Keratinocyte (primary cell): Measurements from ENCODE around the gene LGR4. TPM values are rescaled to one million over a fixed set of nuclear protein-coding genes. Genes with fewer than 3 reads are reported as not detected.

Experiments
- DNase-seq: peaks from one replicate; pipeline ENCODE4 v3.0.0-alpha.2; 2011; ENCODE audit warnings: low read depth, missing footprints, low spot score
- FAIRE-seq: peaks from 2 replicates; lab custom pipeline; 2011; peaks lifted over from hg19 to GRCh38; lab: Jason Lieb, UNC
- H2AFZ ChIP-seq: 2 replicates; pipeline ENCODE4 v1.6.0; 2012; ENCODE audit warnings: low read length, control low read depth, inconsistent platforms; ENCODE audit not compliant: control insufficient read depth
- H3K27ac ChIP-seq: 2 replicates; pipeline ENCODE4 v1.5.1; 2011; ENCODE audit warnings: low read length; ENCODE audit not compliant: control insufficient read depth, insufficient read depth
- H3K27me3 ChIP-seq: 3 replicates; pipeline ENCODE4 v1.6.0; 2011; ENCODE audit warnings: low read length; ENCODE audit not compliant: control insufficient read depth, insufficient read depth; ENCODE audit errors: extremely low read depth
- H3K36me3 ChIP-seq, 2 experiments: 2 replicates in 1 of 2; 3 replicates in 1 of 2; pipeline ENCODE4 v1.5.1; 2011; ENCODE audit warnings: low read length in 2 of 2, mild to moderate bottlenecking in 1 of 2; ENCODE audit not compliant: control insufficient read depth in 2 of 2, insufficient read depth in 2 of 2; ENCODE audit errors: extremely low read depth in 1 of 2
- H3K4me1 ChIP-seq: 3 replicates; pipeline ENCODE4 v1.5.1; 2011; ENCODE audit warnings: low read length; ENCODE audit not compliant: control insufficient read depth, insufficient read depth; ENCODE audit errors: extremely low read depth
- H3K4me2 ChIP-seq: 3 replicates; pipeline ENCODE4 v1.6.0; 2011; ENCODE audit warnings: low read depth, low read length; ENCODE audit not compliant: control insufficient read depth, insufficient read depth; ENCODE audit errors: extremely low read depth
- H3K4me3 ChIP-seq, 3 experiments: fragments of 200-600 bp in 1 of 3; sonication (generic) in 1 of 3; 2 replicates in 2 of 3; 3 replicates in 1 of 3; pipeline ENCODE4 v1.5.1; 2011 to 2016; ENCODE audit warnings: low read length in 3 of 3, mild to moderate bottlenecking in 3 of 3, control low read depth in 2 of 3, inconsistent platforms in 1 of 3, low read depth in 1 of 3, mixed read lengths in 1 of 3, mixed run types in 1 of 3, moderate library complexity in 1 of 3; ENCODE audit not compliant: control insufficient read depth in 2 of 3, insufficient read depth in 2 of 3; ENCODE audit errors: extremely low read depth in 1 of 3
- H3K79me2 ChIP-seq: 2 replicates; pipeline ENCODE4 v1.6.0; 2012; ENCODE audit warnings: low read length; ENCODE audit not compliant: control insufficient read depth, insufficient read depth
- H3K9ac ChIP-seq: 3 replicates; pipeline ENCODE4 v1.6.0; 2011; ENCODE audit warnings: low read length; ENCODE audit not compliant: control insufficient read depth, insufficient read depth; ENCODE audit errors: extremely low read depth
- H3K9me1 ChIP-seq: 3 replicates; pipeline ENCODE4 v1.6.0; 2011; ENCODE audit warnings: low read length; ENCODE audit not compliant: control insufficient read depth, insufficient read depth; ENCODE audit errors: extremely low read depth
- H3K9me3 ChIP-seq: 2 replicates; pipeline ENCODE4 v1.5.1; 2012; ENCODE audit warnings: low read depth, low read length; ENCODE audit not compliant: control insufficient read depth
- H4K20me1 ChIP-seq: 3 replicates; pipeline ENCODE4 v1.6.0; 2011; ENCODE audit warnings: low read length; ENCODE audit not compliant: control insufficient read depth, insufficient read depth; ENCODE audit errors: extremely low read depth
- CTCF ChIP-seq, 3 experiments: IDR thresholded peaks in 1 of 3; conservative IDR thresholded peaks in 1 of 3; optimal IDR thresholded peaks in 1 of 3; 2 replicates in 2 of 3; 3 replicates in 1 of 3; pipeline versions ENCODE3 to v1.5.1; 2011; ENCODE audit warnings: low read length in 3 of 3, mild to moderate bottlenecking in 3 of 3, moderate library complexity in 2 of 3, control low read depth in 1 of 3, inconsistent platforms in 1 of 3; ENCODE audit not compliant: insufficient read depth in 2 of 3; ENCODE audit errors: extremely low read depth in 1 of 3
- EZH2 ChIP-seq: IDR thresholded peaks from one replicate; pipeline ENCODE4 v1.6.1; 2012; ENCODE audit warnings: inconsistent platforms, mild to moderate bottlenecking, low read length, moderate library complexity
- dilution Hi-C: fragments of 300-500 bp; cut with MboI; formaldehyde crosslinking; loops from one replicate; pipeline ENCODE4 v1.7.0; 2020; ENCODE audit warnings: low sequenced_read_pairs; ENCODE audit not compliant: extremely low pct_ligation_motif_present
- polyA plus RNA-seq, 5 experiments: library from polyadenylated mRNA; depleted of rRNA in 3 of 5; stranded (reverse) in 3 of 5; stranded (forward) in 1 of 5; unstranded in 1 of 5; fragments of >200 nt; gene quantifications; 1 replicate in 1 of 5; 2 replicates in 3 of 5; 3 replicates in 1 of 5; pipeline versions ENCODE4 v1.2.1 to v1.2.3, GENCODE V29; 2011 to 2012; ENCODE audit warnings: missing spikeins in 2 of 5, low read depth in 1 of 5, low replicate concordance in 1 of 5
- small RNA-seq, 3 experiments: library from RNA; depleted of rRNA; stranded (forward); fragments of <200 nt; gene quantifications; one replicate each; pipeline ENCODE3, GENCODE V24; 2012; ENCODE audit warnings: low read depth in 3 of 3, low replicate concordance in 1 of 3; ENCODE audit not compliant: insufficient read length in 3 of 3

The LGR4 gene
- polyA plus RNA-seq, 1 donor (not counting 4 experiments of a cell fraction or from before 2014, with no cell fraction given), result 49.7 TPM

DNA sequence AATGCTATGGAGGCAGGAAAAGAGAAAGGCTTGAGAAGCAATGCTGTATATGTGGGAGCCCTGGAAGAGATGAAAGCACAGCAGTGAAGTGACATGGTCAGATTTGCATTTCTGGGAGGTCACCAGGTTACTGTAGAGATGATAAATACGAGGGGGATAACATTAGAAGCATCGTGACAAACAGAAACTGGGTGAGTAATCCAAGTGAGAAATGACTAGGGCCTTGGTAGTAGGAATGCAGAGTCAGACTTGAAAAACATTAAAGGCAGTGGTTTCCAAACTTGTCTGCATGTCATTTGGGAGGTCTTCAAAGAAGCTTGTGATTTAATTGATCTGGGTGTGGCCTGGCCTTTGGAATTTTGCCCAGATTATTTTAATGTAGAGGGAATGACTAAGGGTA, 153.5 kb downstream of the LGR4 start:
- Histone ChIP-seq H3K79me2 (no peaks in the 10 kb centered on the region), H3K4me2 (no peak overlapping the region), H3K9me1 (no peaks in the 10 kb centered on the region), H3K27me3 (no peaks in the 10 kb centered on the region), H3K4me3 (no peak overlapping the region), H3K4me1 (peaks cover 9% of the 10 kb centered on the region), H3K9ac (no peak overlapping the region), H3K9me3 (no peaks in the 10 kb centered on the region), H4K20me1 (no peaks in the 10 kb centered on the region), H3K27ac (no peak overlapping the region), H3K36me3 (no peaks in the 10 kb centered on the region), H2AFZ (no peak overlapping the region)
- TF ChIP-seq CTCF (optimal IDR thresholded peaks at IDR 0.05 in 1 of 3, IDR thresholded peaks at IDR 0.05 in 1 of 3, conservative IDR thresholded peaks at IDR 0.05 in 1 of 3; ENCODE audit: extremely low read depth in 1 of 3, insufficient read depth in 2 of 3, low read length in 3 of 3), result no peak
- TF ChIP-seq EZH2, result no peak
- dilution Hi-C loops, result no loop called here
- DNase-seq (no peak), FAIRE-seq (no peak)

DNA sequence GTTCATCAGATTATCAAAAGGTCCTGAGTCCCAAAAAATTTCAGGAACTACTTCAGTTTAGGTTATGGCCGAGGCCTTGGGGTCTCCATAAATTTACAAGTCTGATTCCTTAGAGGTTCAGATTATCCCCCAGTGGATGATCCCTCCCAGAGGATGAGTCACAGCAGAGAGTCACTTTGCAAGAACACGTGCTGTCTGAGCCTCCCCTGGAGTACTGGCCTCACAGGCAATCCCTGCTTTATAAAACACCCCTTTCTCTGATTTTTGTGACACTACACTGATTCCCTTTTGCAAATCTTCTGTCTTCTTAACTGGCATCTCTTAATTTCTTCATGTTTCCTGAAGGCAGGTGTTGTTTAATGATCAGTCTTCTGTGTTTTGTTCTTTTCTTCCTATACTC, 154.8 kb downstream of the LGR4 start:
- Histone ChIP-seq H3K9me3 (no peaks in the 10 kb centered on the region), H4K20me1 (no peaks in the 10 kb centered on the region), H3K27me3 (no peaks in the 10 kb centered on the region), H2AFZ (peak overlapping the region; percentile 59), H3K27ac (no peak overlapping the region), H3K4me2 (no peak overlapping the region), H3K4me1 (peaks cover 9% of the 10 kb centered on the region), H3K79me2 (no peaks in the 10 kb centered on the region), H3K36me3 (no peaks in the 10 kb centered on the region), H3K9ac (no peak overlapping the region), H3K9me1 (no peaks in the 10 kb centered on the region), H3K4me3 (no peak overlapping the region)
- DNase-seq (no peak), FAIRE-seq (peak; percentile 61)
- dilution Hi-C loops, result no loop called here
- TF ChIP-seq EZH2 (no peak), CTCF (optimal IDR thresholded peaks at IDR 0.05 in 1 of 3, IDR thresholded peaks at IDR 0.05 in 1 of 3, conservative IDR thresholded peaks at IDR 0.05 in 1 of 3; ENCODE audit: extremely low read depth in 1 of 3, insufficient read depth in 2 of 3, low read length in 3 of 3) (no peak)

Small RNA genes within 50 kb of the gene (small RNA-seq; reads per million reads assigned to genes)
- gene AC100771.1 (0 reads per million in 3 experiments), gene MIR8087 (0 reads per million in 3 experiments), gene RNA5SP339 (0 reads per million in 3 experiments)

Other genes with a start within 250 kb of the LGR4 start
- 1.6 to 4.2 TPM (median 3.1 TPM) in 3 replicates for gene CCDC34, start 109.6 kb downstream of the LGR4 start, polyA plus RNA-seq
- gene LIN7C, start 34.0 kb upstream of the LGR4 start, polyA plus RNA-seq, result 12.1 to 27.5 TPM (median 23.0 TPM) in 3 replicates
- gene BDNF, start 227.7 kb upstream of the LGR4 start, polyA plus RNA-seq, result 0.14 to 0.49 TPM (median 0.35 TPM) in 3 replicates